Smooth muscle cell (in vitro differentiated cells): ENCODE results near the gene TOGARAM1. TPM values are rescaled to one million over a fixed set of nuclear protein-coding genes. Genes with fewer than 3 reads are reported as not detected.

Source experiments
- DNase-seq: peaks from one replicate; lab custom pipeline; 2025; ENCODE audit not compliant: unreplicated experiment; lab: John Stamatoyannopoulos, UW
- H2AFZ ChIP-seq: fragments of 200-600 bp; sonication (generic); 2 replicates; pipeline ENCODE4 v1.6.0; 2016; ENCODE audit warnings: antibody characterized with exemption, low read depth, mild to moderate bottlenecking
- H3F3A ChIP-seq: fragments of 200-600 bp; sonication (generic); 2 replicates; pipeline ENCODE4 v1.6.0; 2017; ENCODE audit warnings: antibody characterized with exemption, low read depth
- H3K27ac ChIP-seq: fragments of 200-600 bp; sonication (generic); 2 replicates; pipeline ENCODE4 v1.5.1; 2016; ENCODE audit warnings: low read depth, mild to moderate bottlenecking
- H3K27me3 ChIP-seq: fragments of 200-600 bp; sonication (generic); 2 replicates; pipeline ENCODE4 v1.6.1; 2016; ENCODE audit warnings: low read depth, mild to moderate bottlenecking
- H3K36me3 ChIP-seq: fragments of 200-600 bp; sonication (generic); 2 replicates; pipeline ENCODE4 v1.5.1; 2016; ENCODE audit warnings: low read depth
- H3K4me1 ChIP-seq: fragments of 200-600 bp; sonication (generic); 2 replicates; pipeline ENCODE4 v1.5.1; 2016; ENCODE audit warnings: low read depth
- H3K4me2 ChIP-seq: fragments of 200-600 bp; sonication (generic); 2 replicates; pipeline ENCODE4 v1.6.0; 2016; ENCODE audit warnings: mild to moderate bottlenecking
- H3K4me3 ChIP-seq: fragments of 200-600 bp; sonication (generic); 2 replicates; pipeline ENCODE4 v1.5.1; 2016; ENCODE audit warnings: mild to moderate bottlenecking
- H3K79me2 ChIP-seq: fragments of 200-600 bp; sonication (generic); 2 replicates; pipeline ENCODE4 v1.6.0; 2016; ENCODE audit warnings: low read depth, mild to moderate bottlenecking
- H3K9ac ChIP-seq: fragments of 200-600 bp; sonication (generic); 2 replicates; pipeline ENCODE4 v1.6.0; 2016; ENCODE audit warnings: low read depth
- H3K9me3 ChIP-seq: fragments of 200-600 bp; sonication (generic); replicated peaks from 2 replicates; pipeline ENCODE4 v1.5.1; 2016; ENCODE audit warnings: low read depth
- H4K20me1 ChIP-seq: fragments of 200-600 bp; sonication (generic); 2 replicates; pipeline ENCODE4 v1.6.0; 2016; ENCODE audit warnings: low read depth
- CTCF ChIP-seq: fragments of 200-600 bp; sonication (generic); IDR thresholded peaks from 2 replicates; pipeline ENCODE4 v1.5.1; 2017; ENCODE audit warnings: borderline replicate concordance, mild to moderate bottlenecking, antibody characterized with exemption; ENCODE audit not compliant: insufficient read depth, poor library complexity, severe bottlenecking
- WGBS: methylation state at CpG from one replicate; pipeline ENCODE4 v1.1.7; 2016; ENCODE audit warnings: low lambda C conversion rate; 5-methylcytosine and 5-hydroxymethylcytosine counted together
- polyA plus RNA-seq: library from polyadenylated mRNA; unstranded; fragments of >200 nt; fragmentation: Nextera tagmentation; extraction: Ambion mirVana; gene quantifications from 2 replicates; pipeline ENCODE4 v1.2.1, GENCODE V29; 2016
- total RNA-seq: library from RNA; depleted of rRNA; stranded (reverse); fragments of >200 nt; gene quantifications from 2 replicates; pipeline ENCODE4 v1.2.3, GENCODE V29; 2014

TOGARAM1 gene
- total and polyA plus RNA-seq, 2 experiments from 2014 or later = 9.8 to 22.8 TPM

- H3K79me2 ChIP-seq = peaks cover 52% of the 10 kb centered on the region
- 1% methylated on average over 46 of the region's 49 CpGs for WGBS
- no peak for TF ChIP-seq CTCF
These were observed 122.2 kb downstream of the TOGARAM1 start, which contains the start of gene PRPF39 for GRCh38 chr14:45083976-45084722. Gene PRPF39, plus strand, starts transcription at chr14:45084116. Its CDS starts 11,124 bp downstream, at chr14:45095240.

GRCh38 chr14:45084946-45085346 lies 123.0 kb downstream of the TOGARAM1 start:
- Histone ChIP-seq H3K9ac (peak overlapping the region; percentile 70), H3K27ac (peak overlapping the region; percentile 64), H3K79me2 (peaks cover 60% of the 10 kb centered on the region), H3K4me2 (peak overlapping the region; percentile 87), H3F3A (peaks cover 5% of the 10 kb centered on the region), H3K4me1 (peaks cover 13% of the 10 kb centered on the region), H3K27me3 (no peaks in the 10 kb centered on the region), H3K36me3 (no peaks in the 10 kb centered on the region), H2AFZ (peak overlapping the region; percentile 74), H4K20me1 (peaks cover 52% of the 10 kb centered on the region), H3K9me3 (no peaks in the 10 kb centered on the region), H3K4me3 (peak overlapping the region; percentile 78)
- DNase-seq = no peak
- no peak for TF ChIP-seq CTCF
- 2% methylated on average over 4 of the region's 4 CpGs for WGBS

More at GRCh38 chr14:45083976-45084722, 122.2 kb downstream of the TOGARAM1 start, which contains the start of gene PRPF39:
- peak within 1 kb of the TSS; percentile 64 for H3K27ac ChIP-seq
- H3K27me3 ChIP-seq = no peaks in the 10 kb centered on the region
- peak within 1 kb of the TSS; percentile 78 for H3K4me3 ChIP-seq
- peak; percentile 85 for DNase-seq
- H3K4me2 ChIP-seq = peak within 1 kb of the TSS; percentile 87
- peak within 1 kb of the TSS; percentile 100 for H2AFZ ChIP-seq
- H3K4me1 ChIP-seq = peaks cover 13% of the 10 kb centered on the region
- H3F3A ChIP-seq = peaks cover 5% of the 10 kb centered on the region
- no peaks in the 10 kb centered on the region for H3K36me3 ChIP-seq
- H4K20me1 ChIP-seq = peaks cover 44% of the 10 kb centered on the region
- no peaks in the 10 kb centered on the region for H3K9me3 ChIP-seq
- peak within 1 kb of the TSS; percentile 70 for H3K9ac ChIP-seq

- no peaks in the 10 kb centered on the region for H3K9me3 ChIP-seq
- peaks cover 100% of the 10 kb centered on the region for H3K79me2 ChIP-seq
- H3K9ac ChIP-seq = no peak overlapping the region
- H2AFZ ChIP-seq = no peak overlapping the region
- H3F3A ChIP-seq = peaks cover 2% of the 10 kb centered on the region
- 44% methylated on average over 1 of the region's 1 CpG for WGBS
- no peak for DNase-seq
- no peak for TF ChIP-seq CTCF
- no peaks in the 10 kb centered on the region for H3K36me3 ChIP-seq
- peak overlapping the region; percentile 53 for H3K4me2 ChIP-seq
- no peak overlapping the region for H3K4me3 ChIP-seq
- H3K4me1 ChIP-seq = peaks cover 10% of the 10 kb centered on the region
- H3K27me3 ChIP-seq = no peaks in the 10 kb centered on the region
- H4K20me1 ChIP-seq = peaks cover 99% of the 10 kb centered on the region
- peak overlapping the region; percentile 25 for H3K27ac ChIP-seq
These were observed 127.8 kb downstream of the TOGARAM1 start for GRCh38 chr14:45089813-45090212.
